Loucy (cell line): ENCODE results near the gene GABRG3.

Experiments used
- CTCF ChIP-seq: fragments of 200-600 bp; sonication (generic); conservative IDR thresholded peaks from 2 replicates; pipeline ENCODE4 v1.5.1; 2014; ENCODE audit warnings: mild to moderate bottlenecking, antibody characterized with exemption, low read length
- EZH2phosphoT487 ChIP-seq: fragments of 200-600 bp; IDR thresholded peaks from 2 replicates; pipeline ENCODE4 v1.6.1; 2018; ENCODE audit warnings: antibody characterized with exemption, mild to moderate bottlenecking, moderate library complexity, borderline replicate concordance

GRCh38 chr15:27058939-27059338, 88.0 kb downstream of the GABRG3 start:
- TF ChIP-seq CTCF: no peak
- no peak for TF ChIP-seq EZH2phosphoT487
